ENCODE data around the gene SLC12A7. TPM values are rescaled to one million over a fixed set of nuclear protein-coding genes. Genes with fewer than 3 reads are reported as not detected.

The SLC12A7 gene
- total RNA-seq, 4 donors from 2014 or later, result 87.2 to 182 (median 116) TPM

- TF ChIP-seq POLR2A (IDR thresholded peaks at IDR 0.05), result no peak
- Histone ChIP-seq H3K36me3 (peaks cover 0 to 47% (median 0%) of the 10 kb centered on the region in 3 donors), H3K27ac (no peak overlapping the region), H3K27me3 (no peaks in the 10 kb centered on the region), H3K9me3 (no peaks in the 10 kb centered on the region), H3K4me1 (peaks cover 0 to 46% (median 0%) of the 10 kb centered on the region in 4 donors), H3K4me3 (no peak overlapping the region)
- no peak for DNase-seq
Observed at GRCh38 chr5:1094670-1095190, 17.1 kb downstream of the SLC12A7 start.

- TF ChIP-seq CTCF (IDR thresholded peaks at IDR 0.05) (no peak), POLR2A (IDR thresholded peaks at IDR 0.05) (peak in 1 of 2 donors; percentile 32)
- Histone ChIP-seq H3K27me3 (no peaks in the 10 kb centered on the region), H3K36me3 (peaks cover 0 to 54% (median 0%) of the 10 kb centered on the region in 3 donors), H3K27ac (peak overlapping the region in 1 of 4 donors; percentile 23), H3K4me1 (peaks cover 0 to 44% (median 3%) of the 10 kb centered on the region in 4 donors), H3K4me3 (no peak overlapping the region), H3K9me3 (no peaks in the 10 kb centered on the region)
- DNase-seq, result peak in 2 of 3 donors; percentile 85 to 91
Observed at GRCh38 chr5:1093361-1093760, 18.5 kb downstream of the SLC12A7 start.

GRCh38 chr5:1092122-1092521 lies 19.7 kb downstream of the SLC12A7 start:
- no peak for DNase-seq
- peak overlapping the region in 1 of 4 donors; percentile 59 for H3K27ac ChIP-seq
- H3K4me3 ChIP-seq, result no peak overlapping the region
- no peaks in the 10 kb centered on the region for H3K9me3 ChIP-seq
- peaks cover 0 to 44% (median 3%) of the 10 kb centered on the region in 4 donors for H3K4me1 ChIP-seq
- no peak for TF ChIP-seq POLR2A (IDR thresholded peaks at IDR 0.05)
- TF ChIP-seq CTCF (IDR thresholded peaks at IDR 0.05), result no peak
- H3K36me3 ChIP-seq, result peaks cover 0 to 65% (median 0%) of the 10 kb centered on the region in 3 donors
- no peaks in the 10 kb centered on the region for H3K27me3 ChIP-seq

- H3K27ac ChIP-seq, result peak overlapping the region in 2 of 4 donors; percentile 59 to 76
- peaks cover 0 to 70% (median 0%) of the 10 kb centered on the region in 3 donors for H3K36me3 ChIP-seq
- H3K4me1 ChIP-seq, result peaks cover 0 to 44% (median 3%) of the 10 kb centered on the region in 4 donors
- no peaks in the 10 kb centered on the region for H3K9me3 ChIP-seq
- TF ChIP-seq POLR2A (IDR thresholded peaks at IDR 0.05) (no peak), CTCF (IDR thresholded peaks at IDR 0.05) (no peak)
- DNase-seq, result no peak
- no peak overlapping the region for H3K4me3 ChIP-seq
- no peaks in the 10 kb centered on the region for H3K27me3 ChIP-seq
Observed at GRCh38 chr5:1091632-1092031, 20.2 kb downstream of the SLC12A7 start.

GRCh38 chr5:1090538-1090937 lies 21.3 kb downstream of the SLC12A7 start:
- H3K9me3 ChIP-seq, result no peaks in the 10 kb centered on the region
- H3K4me1 ChIP-seq, result peaks cover 0 to 44% (median 3%) of the 10 kb centered on the region in 4 donors
- H3K36me3 ChIP-seq, result peaks cover 0 to 75% (median 0%) of the 10 kb centered on the region in 3 donors
- H3K4me3 ChIP-seq, result no peak overlapping the region
- no peak for DNase-seq
- TF ChIP-seq CTCF (IDR thresholded peaks at IDR 0.05), result no peak
- no peak for TF ChIP-seq POLR2A (IDR thresholded peaks at IDR 0.05)
- peak overlapping the region in 2 of 4 donors; percentile 52 to 76 for H3K27ac ChIP-seq
- no peaks in the 10 kb centered on the region for H3K27me3 ChIP-seq

- H3K36me3 ChIP-seq, result peaks cover 0 to 80% (median 0%) of the 10 kb centered on the region in 3 donors
Observed at GRCh38 chr5:1089621-1090040, 22.2 kb downstream of the SLC12A7 start.

More at GRCh38 chr5:1089621-1090040, 22.2 kb downstream of the SLC12A7 start:
- Histone ChIP-seq H3K27ac (peak overlapping the region in 3 of 4 donors; percentile 10 to 76 (median 52)), H3K27me3 (no peaks in the 10 kb centered on the region), H3K9me3 (no peaks in the 10 kb centered on the region), H3K4me3 (no peak overlapping the region), H3K4me1 (peaks cover 0 to 44% (median 3%) of the 10 kb centered on the region in 4 donors)
- TF ChIP-seq POLR2A (IDR thresholded peaks at IDR 0.05) (peak in 1 of 2 donors; percentile 37), CTCF (IDR thresholded peaks at IDR 0.05) (peak in 1 of 6 experiments; percentile 33)
- DNase-seq, result peak in 2 of 3 donors; percentile 84 to 87
